Measurements from ENCODE around the gene LGI2.

GRCh38 chr4:24995346-24995919 lies 35.3 kb downstream of the LGI2 start:
- TF ChIP-seq ZNF12 (CRISPR knock-in tag; IDR thresholded peaks at IDR 0.05), result no peak
- no peak for TF ChIP-seq SMAD3 (CRISPR knock-in tag; conservative IDR thresholded peaks at IDR 0.05)
